GM23338 (cell line): ENCODE data around the gene ALG5. TPM values are rescaled to one million over a fixed set of nuclear protein-coding genes. Genes with fewer than 3 reads are reported as not detected.

Experiments
- ATAC-seq: fragments of 200-7000 bp; cut with Tn5 transposase; 3 replicates; pipeline ENCODE4 v1.9.1; 2020
- DNase-seq: peaks from one replicate; pipeline ENCODE4 v3.0.0-alpha.2; 2015; ENCODE audit warnings: low spot score
- H2AFZ ChIP-seq: fragments of 200-600 bp; sonication (generic); 2 replicates; pipeline ENCODE4 v1.8.0; 2016; ENCODE audit warnings: antibody characterized with exemption, mild to moderate bottlenecking, moderate library complexity
- H3F3A ChIP-seq: fragments of 200-600 bp; sonication (generic); replicated peaks from 2 replicates; pipeline ENCODE4 v1.8.0; 2017; ENCODE audit warnings: antibody characterized with exemption, mixed run types, low read depth
- H3K27ac ChIP-seq: fragments of 200-600 bp; sonication (generic); 2 replicates; pipeline ENCODE4 v1.6.1; 2016; ENCODE audit warnings: low read depth
- H3K27me3 ChIP-seq: fragments of 200-600 bp; sonication (generic); 2 replicates; pipeline ENCODE4 v1.8.0; 2016; ENCODE audit warnings: mild to moderate bottlenecking, mixed run types, moderate library complexity; ENCODE audit not compliant: insufficient read depth
- H3K36me3 ChIP-seq: fragments of 200-600 bp; sonication (generic); 2 replicates; pipeline ENCODE4 v1.8.0; 2016; ENCODE audit warnings: mild to moderate bottlenecking; ENCODE audit not compliant: insufficient read depth
- H3K4me1 ChIP-seq: fragments of 200-600 bp; sonication (generic); 2 replicates; pipeline ENCODE4 v1.8.0; 2016; ENCODE audit warnings: mild to moderate bottlenecking, moderate library complexity; ENCODE audit not compliant: insufficient read depth
- H3K4me2 ChIP-seq: fragments of 200-600 bp; sonication (generic); 2 replicates; pipeline ENCODE4 v1.7.1; 2017; ENCODE audit warnings: mixed run types
- H3K4me3 ChIP-seq: fragments of 200-600 bp; sonication (generic); 2 replicates; pipeline ENCODE4 v1.6.1; 2016; ENCODE audit warnings: mixed run types
- H3K79me2 ChIP-seq: fragments of 200-600 bp; sonication (generic); replicated peaks from 2 replicates; pipeline ENCODE4 v1.8.0; 2017; ENCODE audit warnings: mild to moderate bottlenecking; ENCODE audit not compliant: insufficient read depth
- H3K9me2 ChIP-seq: fragments of 200-600 bp; sonication (generic); 2 replicates; pipeline ENCODE4 v1.8.0; 2017; ENCODE audit not compliant: insufficient read depth
- H4K20me1 ChIP-seq: fragments of 200-600 bp; sonication (generic); replicated peaks from 2 replicates; pipeline ENCODE4 v1.8.0; 2017; ENCODE audit warnings: mild to moderate bottlenecking; ENCODE audit not compliant: insufficient read depth
- H3K27ac Mint-ChIP-seq: 2 replicates; pipeline ENCODE4 v1.8.0; 2020; ENCODE audit warnings: inconsistent platforms, mild to moderate bottlenecking, moderate library complexity, mixed read lengths
- H3K27me3 Mint-ChIP-seq: 3 replicates; pipeline ENCODE4 v1.8.0; 2022; ENCODE audit warnings: low read depth, mild to moderate bottlenecking, moderate library complexity, mixed read lengths, inconsistent platforms; ENCODE audit not compliant: insufficient read depth, poor library complexity
- H3K36me3 Mint-ChIP-seq: 3 replicates; pipeline ENCODE4 v1.8.0; 2021; ENCODE audit warnings: low read depth, mild to moderate bottlenecking, inconsistent platforms, moderate library complexity, mixed read lengths
- H3K4me1 Mint-ChIP-seq: 3 replicates; pipeline ENCODE4 v1.8.0; 2020; ENCODE audit warnings: mild to moderate bottlenecking, inconsistent platforms, mixed read lengths
- H3K4me3 Mint-ChIP-seq: 3 replicates; pipeline ENCODE4 v1.8.0; 2021; ENCODE audit warnings: moderate library complexity, mild to moderate bottlenecking, inconsistent platforms, mixed read lengths
- H3K9me3 Mint-ChIP-seq: 3 replicates; pipeline ENCODE4 v1.8.0; 2020; ENCODE audit warnings: moderate library complexity, mild to moderate bottlenecking, inconsistent platforms, mixed read lengths
- CREB1 ChIP-seq: fragments of 250-450 bp; sonication (Bioruptor Pico); IDR thresholded peaks from 2 replicates; pipeline ENCODE4 v1.5.0; 2020; ENCODE audit warnings: low read depth, mild to moderate bottlenecking, moderate library complexity
- EZH2 ChIP-seq: fragments of 200-600 bp; sonication (generic); IDR thresholded peaks from one replicate; pipeline ENCODE4 v1.8.0; 2017; ENCODE audit warnings: antibody characterized with exemption, mild to moderate bottlenecking, low read depth; ENCODE audit not compliant: unreplicated experiment
- EZH2phosphoT487 ChIP-seq: fragments of 200-600 bp; sonication (generic); IDR thresholded peaks from one replicate; pipeline ENCODE4 v1.8.1; 2018; ENCODE audit warnings: antibody characterized with exemption; ENCODE audit not compliant: unreplicated experiment
- JUNB ChIP-seq: IDR thresholded peaks from one replicate; pipeline ENCODE4 v1.6.1; 2016; ENCODE audit warnings: antibody characterized with exemption; ENCODE audit not compliant: unreplicated experiment
- NANOG ChIP-seq: IDR thresholded peaks from 2 replicates; pipeline ENCODE4 v1.6.1; 2016; ENCODE audit warnings: antibody characterized with exemption, borderline replicate concordance
- POLR2AphosphoS5 ChIP-seq: IDR thresholded peaks from 2 replicates; pipeline ENCODE4 v1.6.1; 2016; ENCODE audit warnings: antibody characterized with exemption, low read depth
- STAT1 ChIP-seq: IDR thresholded peaks from one replicate; pipeline ENCODE4 v1.6.1; 2016; ENCODE audit warnings: antibody characterized with exemption; ENCODE audit not compliant: unreplicated experiment
- ZNF114 ChIP-seq: fragments of 250-450 bp; sonication (Bioruptor Pico); IDR thresholded peaks from 2 replicates; pipeline ENCODE4 v1.5.0; 2020; ENCODE audit warnings: mild to moderate bottlenecking, moderate library complexity
- ZNF331 ChIP-seq: fragments of 250-450 bp; sonication (Bioruptor Pico); IDR thresholded peaks from 2 replicates; pipeline ENCODE4 v1.5.0; 2020; ENCODE audit warnings: low read depth, mild to moderate bottlenecking, moderate library complexity
- polyA plus RNA-seq: library from polyadenylated mRNA; unstranded; fragments of >200 nt; fragmentation: Nextera tagmentation; extraction: Ambion mirVana; gene quantifications from 2 replicates; pipeline ENCODE4 v1.2.1, GENCODE V29; 2016
- total RNA-seq: library from RNA; depleted of rRNA; stranded (reverse); fragments of >200 nt; shearing (Covaris generic); gene quantifications from 2 replicates; pipeline ENCODE4 v1.2.3, GENCODE V29; 2014
- TF ChIP-seq, protein P1 (sequence below), 2 experiments: fragments of 200-600 bp in 1 of 2; sonication (generic) in 1 of 2; conservative IDR thresholded peaks; 2 replicates each; pipeline versions ENCODE4 v1.5.1 to v1.6.1; 2016 to 2017; ENCODE audit warnings: antibody characterized with exemption in 2 of 2, low read depth in 2 of 2, mild to moderate bottlenecking in 2 of 2, moderate library complexity in 1 of 2
- TF ChIP-seq, protein P2 (sequence below): IDR thresholded peaks from one replicate; pipeline ENCODE4 v1.6.1; 2018; ENCODE audit warnings: antibody characterized with exemption; ENCODE audit not compliant: unreplicated experiment
- TF ChIP-seq, protein P3 (sequence below): fragments of 250-450 bp; sonication (Bioruptor Pico); IDR thresholded peaks from 2 replicates; pipeline ENCODE4 v1.5.0; 2020; ENCODE audit warnings: mild to moderate bottlenecking, moderate library complexity
- TF ChIP-seq, protein P4 (sequence below): IDR thresholded peaks from 2 replicates; pipeline ENCODE4 v1.6.1; 2016; ENCODE audit warnings: antibody characterized with exemption

The ALG5 gene
- total and polyA plus RNA-seq, 2 experiments from 2014 or later, result 15.6 to 34.0 TPM

DNA sequence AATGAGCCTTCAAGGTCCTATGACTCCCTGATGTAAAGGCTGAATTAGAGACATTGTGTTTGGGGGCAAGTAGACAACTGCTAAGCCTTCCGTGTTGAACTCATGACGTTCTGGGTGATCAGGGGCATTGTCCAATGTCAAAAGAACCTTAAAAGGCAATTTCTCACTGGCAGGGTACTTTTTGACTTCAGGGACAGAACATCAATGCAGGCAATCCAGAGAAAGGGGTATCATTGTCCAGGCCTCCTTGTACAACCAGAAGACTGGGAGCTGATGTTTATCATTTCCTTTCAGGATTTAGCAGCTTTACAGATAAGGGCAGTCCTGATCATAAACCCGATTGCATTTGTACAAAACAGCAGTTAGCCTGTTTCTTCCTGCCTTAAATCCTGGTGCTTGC, 54.1 kb downstream of the ALG5 start (continued):
- no peak for TF ChIP-seq CREB1 (CRISPR knock-in tag)
- no peak for TF ChIP-seq EZH2phosphoT487
- TF ChIP-seq ZNF331 (CRISPR knock-in tag), result no peak
- TF ChIP-seq ZNF114 (CRISPR knock-in tag), result no peak

GRCh38 chr13:36925603-36926002, 73.5 kb downstream of the ALG5 start:
- no peak for ATAC-seq
- TF ChIP-seq, protein P1, sequence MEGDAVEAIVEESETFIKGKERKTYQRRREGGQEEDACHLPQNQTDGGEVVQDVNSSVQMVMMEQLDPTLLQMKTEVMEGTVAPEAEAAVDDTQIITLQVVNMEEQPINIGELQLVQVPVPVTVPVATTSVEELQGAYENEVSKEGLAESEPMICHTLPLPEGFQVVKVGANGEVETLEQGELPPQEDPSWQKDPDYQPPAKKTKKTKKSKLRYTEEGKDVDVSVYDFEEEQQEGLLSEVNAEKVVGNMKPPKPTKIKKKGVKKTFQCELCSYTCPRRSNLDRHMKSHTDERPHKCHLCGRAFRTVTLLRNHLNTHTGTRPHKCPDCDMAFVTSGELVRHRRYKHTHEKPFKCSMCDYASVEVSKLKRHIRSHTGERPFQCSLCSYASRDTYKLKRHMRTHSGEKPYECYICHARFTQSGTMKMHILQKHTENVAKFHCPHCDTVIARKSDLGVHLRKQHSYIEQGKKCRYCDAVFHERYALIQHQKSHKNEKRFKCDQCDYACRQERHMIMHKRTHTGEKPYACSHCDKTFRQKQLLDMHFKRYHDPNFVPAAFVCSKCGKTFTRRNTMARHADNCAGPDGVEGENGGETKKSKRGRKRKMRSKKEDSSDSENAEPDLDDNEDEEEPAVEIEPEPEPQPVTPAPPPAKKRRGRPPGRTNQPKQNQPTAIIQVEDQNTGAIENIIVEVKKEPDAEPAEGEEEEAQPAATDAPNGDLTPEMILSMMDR (conservative IDR thresholded peaks at IDR 0.05; ENCODE audit: low read depth in 2 of 2), result no peak
- TF ChIP-seq, protein P2, sequence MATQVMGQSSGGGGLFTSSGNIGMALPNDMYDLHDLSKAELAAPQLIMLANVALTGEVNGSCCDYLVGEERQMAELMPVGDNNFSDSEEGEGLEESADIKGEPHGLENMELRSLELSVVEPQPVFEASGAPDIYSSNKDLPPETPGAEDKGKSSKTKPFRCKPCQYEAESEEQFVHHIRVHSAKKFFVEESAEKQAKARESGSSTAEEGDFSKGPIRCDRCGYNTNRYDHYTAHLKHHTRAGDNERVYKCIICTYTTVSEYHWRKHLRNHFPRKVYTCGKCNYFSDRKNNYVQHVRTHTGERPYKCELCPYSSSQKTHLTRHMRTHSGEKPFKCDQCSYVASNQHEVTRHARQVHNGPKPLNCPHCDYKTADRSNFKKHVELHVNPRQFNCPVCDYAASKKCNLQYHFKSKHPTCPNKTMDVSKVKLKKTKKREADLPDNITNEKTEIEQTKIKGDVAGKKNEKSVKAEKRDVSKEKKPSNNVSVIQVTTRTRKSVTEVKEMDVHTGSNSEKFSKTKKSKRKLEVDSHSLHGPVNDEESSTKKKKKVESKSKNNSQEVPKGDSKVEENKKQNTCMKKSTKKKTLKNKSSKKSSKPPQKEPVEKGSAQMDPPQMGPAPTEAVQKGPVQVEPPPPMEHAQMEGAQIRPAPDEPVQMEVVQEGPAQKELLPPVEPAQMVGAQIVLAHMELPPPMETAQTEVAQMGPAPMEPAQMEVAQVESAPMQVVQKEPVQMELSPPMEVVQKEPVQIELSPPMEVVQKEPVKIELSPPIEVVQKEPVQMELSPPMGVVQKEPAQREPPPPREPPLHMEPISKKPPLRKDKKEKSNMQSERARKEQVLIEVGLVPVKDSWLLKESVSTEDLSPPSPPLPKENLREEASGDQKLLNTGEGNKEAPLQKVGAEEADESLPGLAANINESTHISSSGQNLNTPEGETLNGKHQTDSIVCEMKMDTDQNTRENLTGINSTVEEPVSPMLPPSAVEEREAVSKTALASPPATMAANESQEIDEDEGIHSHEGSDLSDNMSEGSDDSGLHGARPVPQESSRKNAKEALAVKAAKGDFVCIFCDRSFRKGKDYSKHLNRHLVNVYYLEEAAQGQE, result no peak
- TF ChIP-seq EZH2, result no peak
- no peak for TF ChIP-seq ZNF114 (CRISPR knock-in tag)
- TF ChIP-seq ZNF331 (CRISPR knock-in tag), result no peak
- no peak for TF ChIP-seq JUNB
- no peak for TF ChIP-seq POLR2AphosphoS5
- TF ChIP-seq NANOG, result no peak
- TF ChIP-seq, protein P3, sequence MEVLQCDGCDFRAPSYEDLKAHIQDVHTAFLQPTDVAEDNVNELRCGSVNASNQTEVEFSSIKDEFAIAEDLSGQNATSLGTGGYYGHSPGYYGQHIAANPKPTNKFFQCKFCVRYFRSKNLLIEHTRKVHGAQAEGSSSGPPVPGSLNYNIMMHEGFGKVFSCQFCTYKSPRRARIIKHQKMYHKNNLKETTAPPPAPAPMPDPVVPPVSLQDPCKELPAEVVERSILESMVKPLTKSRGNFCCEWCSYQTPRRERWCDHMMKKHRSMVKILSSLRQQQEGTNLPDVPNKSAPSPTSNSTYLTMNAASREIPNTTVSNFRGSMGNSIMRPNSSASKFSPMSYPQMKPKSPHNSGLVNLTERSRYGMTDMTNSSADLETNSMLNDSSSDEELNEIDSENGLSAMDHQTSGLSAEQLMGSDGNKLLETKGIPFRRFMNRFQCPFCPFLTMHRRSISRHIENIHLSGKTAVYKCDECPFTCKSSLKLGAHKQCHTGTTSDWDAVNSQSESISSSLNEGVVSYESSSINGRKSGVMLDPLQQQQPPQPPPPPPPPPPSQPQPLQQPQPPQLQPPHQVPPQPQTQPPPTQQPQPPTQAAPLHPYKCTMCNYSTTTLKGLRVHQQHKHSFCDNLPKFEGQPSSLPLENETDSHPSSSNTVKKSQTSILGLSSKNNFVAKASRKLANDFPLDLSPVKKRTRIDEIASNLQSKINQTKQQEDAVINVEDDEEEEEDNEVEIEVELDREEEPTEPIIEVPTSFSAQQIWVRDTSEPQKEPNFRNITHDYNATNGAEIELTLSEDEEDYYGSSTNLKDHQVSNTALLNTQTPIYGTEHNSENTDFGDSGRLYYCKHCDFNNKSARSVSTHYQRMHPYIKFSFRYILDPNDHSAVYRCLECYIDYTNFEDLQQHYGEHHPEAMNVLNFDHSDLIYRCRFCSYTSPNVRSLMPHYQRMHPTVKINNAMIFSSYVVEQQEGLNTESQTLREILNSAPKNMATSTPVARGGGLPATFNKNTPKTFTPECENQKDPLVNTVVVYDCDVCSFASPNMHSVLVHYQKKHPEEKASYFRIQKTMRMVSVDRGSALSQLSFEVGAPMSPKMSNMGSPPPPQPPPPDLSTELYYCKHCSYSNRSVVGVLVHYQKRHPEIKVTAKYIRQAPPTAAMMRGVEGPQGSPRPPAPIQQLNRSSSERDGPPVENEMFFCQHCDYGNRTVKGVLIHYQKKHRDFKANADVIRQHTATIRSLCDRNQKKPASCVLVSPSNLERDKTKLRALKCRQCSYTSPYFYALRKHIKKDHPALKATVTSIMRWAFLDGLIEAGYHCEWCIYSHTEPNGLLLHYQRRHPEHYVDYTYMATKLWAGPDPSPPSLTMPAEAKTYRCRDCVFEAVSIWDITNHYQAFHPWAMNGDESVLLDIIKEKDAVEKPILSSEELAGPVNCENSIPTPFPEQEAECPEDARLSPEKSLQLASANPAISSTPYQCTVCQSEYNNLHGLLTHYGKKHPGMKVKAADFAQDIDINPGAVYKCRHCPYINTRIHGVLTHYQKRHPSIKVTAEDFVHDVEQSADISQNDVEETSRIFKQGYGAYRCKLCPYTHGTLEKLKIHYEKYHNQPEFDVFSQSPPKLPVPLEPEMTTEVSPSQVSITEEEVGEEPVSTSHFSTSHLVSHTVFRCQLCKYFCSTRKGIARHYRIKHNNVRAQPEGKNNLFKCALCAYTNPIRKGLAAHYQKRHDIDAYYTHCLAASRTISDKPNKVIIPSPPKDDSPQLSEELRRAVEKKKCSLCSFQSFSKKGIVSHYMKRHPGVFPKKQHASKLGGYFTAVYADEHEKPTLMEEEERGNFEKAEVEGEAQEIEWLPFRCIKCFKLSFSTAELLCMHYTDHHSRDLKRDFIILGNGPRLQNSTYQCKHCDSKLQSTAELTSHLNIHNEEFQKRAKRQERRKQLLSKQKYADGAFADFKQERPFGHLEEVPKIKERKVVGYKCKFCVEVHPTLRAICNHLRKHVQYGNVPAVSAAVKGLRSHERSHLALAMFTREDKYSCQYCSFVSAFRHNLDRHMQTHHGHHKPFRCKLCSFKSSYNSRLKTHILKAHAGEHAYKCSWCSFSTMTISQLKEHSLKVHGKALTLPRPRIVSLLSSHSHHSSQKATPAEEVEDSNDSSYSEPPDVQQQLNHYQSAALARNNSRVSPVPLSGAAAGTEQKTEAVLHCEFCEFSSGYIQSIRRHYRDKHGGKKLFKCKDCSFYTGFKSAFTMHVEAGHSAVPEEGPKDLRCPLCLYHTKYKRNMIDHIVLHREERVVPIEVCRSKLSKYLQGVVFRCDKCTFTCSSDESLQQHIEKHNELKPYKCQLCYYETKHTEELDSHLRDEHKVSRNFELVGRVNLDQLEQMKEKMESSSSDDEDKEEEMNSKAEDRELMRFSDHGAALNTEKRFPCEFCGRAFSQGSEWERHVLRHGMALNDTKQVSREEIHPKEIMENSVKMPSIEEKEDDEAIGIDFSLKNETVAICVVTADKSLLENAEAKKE (CRISPR knock-in tag), result no peak
- TF ChIP-seq, protein P4, sequence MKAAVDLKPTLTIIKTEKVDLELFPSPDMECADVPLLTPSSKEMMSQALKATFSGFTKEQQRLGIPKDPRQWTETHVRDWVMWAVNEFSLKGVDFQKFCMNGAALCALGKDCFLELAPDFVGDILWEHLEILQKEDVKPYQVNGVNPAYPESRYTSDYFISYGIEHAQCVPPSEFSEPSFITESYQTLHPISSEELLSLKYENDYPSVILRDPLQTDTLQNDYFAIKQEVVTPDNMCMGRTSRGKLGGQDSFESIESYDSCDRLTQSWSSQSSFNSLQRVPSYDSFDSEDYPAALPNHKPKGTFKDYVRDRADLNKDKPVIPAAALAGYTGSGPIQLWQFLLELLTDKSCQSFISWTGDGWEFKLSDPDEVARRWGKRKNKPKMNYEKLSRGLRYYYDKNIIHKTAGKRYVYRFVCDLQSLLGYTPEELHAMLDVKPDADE, result no peak
- no peak for TF ChIP-seq EZH2phosphoT487
- TF ChIP-seq STAT1, result no peak
- no peak for TF ChIP-seq CREB1 (CRISPR knock-in tag)
- Histone ChIP-seq H2AFZ (peak overlapping the region; percentile 28; the same call in 1 of the 2 replicates), H3K27me3 (peaks cover 13% of the 10 kb centered on the region), H3K36me3 (no peaks in the 10 kb centered on the region), H4K20me1 (no peaks in the 10 kb centered on the region; the same call in 1 of the 2 replicates), H3K4me3 (no peak overlapping the region), H3K4me1 (peaks cover 5% of the 10 kb centered on the region; the same call in 1 of the 2 replicates), H3F3A (peaks cover 9% of the 10 kb centered on the region; the same call in 1 of the 2 replicates), H3K27ac (no peak overlapping the region), H3K9me2 (no peaks in the 10 kb centered on the region), H3K4me2 (no peak overlapping the region), H3K79me2 (no peaks in the 10 kb centered on the region)
- DNase-seq, result no peak
- peaks cover 4% of the 10 kb centered on the region for H3K27me3 Mint-ChIP-seq
- no peak overlapping the region for H3K4me3 Mint-ChIP-seq
- no peak overlapping the region for H3K27ac Mint-ChIP-seq
- H3K9me3 Mint-ChIP-seq, result no peaks in the 10 kb centered on the region; the same call in 2 of the 3 replicates
- H3K36me3 Mint-ChIP-seq, result no peaks in the 10 kb centered on the region
- no peaks in the 10 kb centered on the region for H3K4me1 Mint-ChIP-seq
